Left cardiac atrium (tissue), 4 donors: Measurements from ENCODE around the gene FRMD3. TPM values are rescaled to one million over a fixed set of nuclear protein-coding genes. Genes with fewer than 3 reads are reported as not detected.

Source experiments
- ATAC-seq, 2 donors: fragments of 200-7000 bp; cut with Tn5 transposase; one replicate each; pipeline ENCODE4 v1.9.1; 2020; ENCODE audit warnings: mild to moderate bottlenecking in 2 of 2, moderate library complexity in 2 of 2
- DNase-seq: peaks from one replicate; pipeline ENCODE4 v3.0.0-alpha.2; 2020
- intact Hi-C, 2 donors: fragments of 100-400 bp; cut with DNase I; formaldehyde crosslinking; loops; one replicate each; pipeline versions ENCODE4 v1.14.1 to v1.15.1; 2022 to 2023
- total RNA-seq, 2 donors: library from RNA; stranded (reverse); fragmentation: NEBNext Ultra II Directional; extraction: Animal tissue kit (Norgen Biotek cat#: 25700); gene quantifications; one replicate each; pipeline ENCODE4 v1.2.1, GENCODE V29; 2021
- donor health status: DM: no; HTN: yes; CAD: no.
- donor health status: DM: no; HTN: yes; CAD: no; lungs with severe emphysema.
- donor health status: DM: yes; HTN: yes; CAD: no.
- donor health status: Dilated cardiomyopathy.

FRMD3 gene
- total RNA-seq, 2 donors from 2014 or later, result 40.0 to 63.6 TPM

GRCh38 chr9:83323148-83323547, 215.1 kb downstream of the FRMD3 start:
- no peak for DNase-seq
- ATAC-seq, result no peak
- intact Hi-C loops, result no loop called here

GRCh38 chr9:83322438-83322837, 215.8 kb downstream of the FRMD3 start:
- intact Hi-C loops, result no loop called here
- ATAC-seq (no peak), DNase-seq (no peak)

GRCh38 chr9:83317244-83317643, 221.0 kb downstream of the FRMD3 start:
- intact Hi-C loops, result no loop called here
- DNase-seq, result no peak
- no peak for ATAC-seq

- intact Hi-C loops, result no loop called here
- DNase-seq, result no peak
- no peak for ATAC-seq
Measured at GRCh38 chr9:83315649-83316048, 222.6 kb downstream of the FRMD3 start.

GRCh38 chr9:83313781-83314180, 224.4 kb downstream of the FRMD3 start:
- intact Hi-C loops, result no loop called here
- ATAC-seq (no peak), DNase-seq (no peak)

GRCh38 chr9:83312537-83312936, 225.7 kb downstream of the FRMD3 start:
- DNase-seq (no peak), ATAC-seq (no peak)
- intact Hi-C loops, result no loop called here

- intact Hi-C loops, result no loop called here
- peak in 1 of 2 donors; percentile 23 for ATAC-seq
- DNase-seq, result no peak
Measured at GRCh38 chr9:83307066-83307724, 231.0 kb downstream of the FRMD3 start.

- intact Hi-C loops, result no loop called here
- DNase-seq (peak; percentile 89), ATAC-seq (peak; percentile 94 to 96)
Measured at GRCh38 chr9:83304686-83305085, 233.5 kb downstream of the FRMD3 start.

- no peak for DNase-seq
- intact Hi-C loops, result no loop called here
- ATAC-seq, result peak in 1 of 2 donors; percentile 51
Measured at GRCh38 chr9:83299571-83299970, 238.6 kb downstream of the FRMD3 start.

- DNase-seq, result no peak
- ATAC-seq, result no peak
- intact Hi-C loops, result no loop called here
Measured at GRCh38 chr9:83299094-83299493, 239.1 kb downstream of the FRMD3 start.

GRCh38 chr9:83296123-83296522, 242.1 kb downstream of the FRMD3 start:
- intact Hi-C loops, result no loop called here
- ATAC-seq (no peak), DNase-seq (no peak)

- intact Hi-C loops, result no loop called here
- DNase-seq (no peak), ATAC-seq (no peak)
Measured at GRCh38 chr9:83294816-83295215, 243.4 kb downstream of the FRMD3 start.

- DNase-seq (no peak), ATAC-seq (no peak)
- intact Hi-C loops, result no loop called here
Measured at GRCh38 chr9:83291196-83291595, 247.0 kb downstream of the FRMD3 start.

- DNase-seq, result no peak
- intact Hi-C loops, result no loop called here
- ATAC-seq, result no peak
Measured at GRCh38 chr9:83290692-83291091, 247.5 kb downstream of the FRMD3 start.

GRCh38 chr9:83287021-83287420, 251.2 kb downstream of the FRMD3 start:
- intact Hi-C loops, result no loop called here
- no peak for ATAC-seq
- DNase-seq, result no peak

GRCh38 chr9:83285445-83286225, 252.6 kb downstream of the FRMD3 start:
- intact Hi-C loops, result no loop called here
- DNase-seq, result no peak
- ATAC-seq, result peak in 1 of 2 donors; percentile 14

GRCh38 chr9:83284746-83285145, 253.5 kb downstream of the FRMD3 start:
- DNase-seq (no peak), ATAC-seq (no peak)
- intact Hi-C loops, result no loop called here

- DNase-seq, result no peak
- no peak for ATAC-seq
- intact Hi-C loops, result no loop called here
Measured at GRCh38 chr9:83283528-83283927, 254.7 kb downstream of the FRMD3 start.

- ATAC-seq (peak; percentile 80 to 93), DNase-seq (peak; percentile 46)
- intact Hi-C loops, result no loop called here
Measured at GRCh38 chr9:83281306-83282255, 256.6 kb downstream of the FRMD3 start.

- intact Hi-C loops, result no loop called here
- peak in 1 of 2 donors; percentile 46 for ATAC-seq
- no peak for DNase-seq
Measured at GRCh38 chr9:83280790-83281189, 257.4 kb downstream of the FRMD3 start.
